Esophagus squamous epithelium (tissue), 5 donors: Measurements from ENCODE around the gene CACTIN. TPM values are rescaled to one million over a fixed set of nuclear protein-coding genes. Genes with fewer than 3 reads are reported as not detected.

ENCODE experiments used
- DNase-seq: peaks from one replicate; lab custom pipeline; 2025; lab: John Stamatoyannopoulos, UW
- H3K27ac ChIP-seq, 4 donors: fragments of 200-600 bp; sonication (generic); one replicate each; pipeline ENCODE4 v1.5.1; 2016 to 2019; ENCODE audit warnings: mild to moderate bottlenecking in 1 of 4
- H3K27me3 ChIP-seq, 4 donors: fragments of 200-600 bp; sonication (generic); 1 replicate in 3 of 4; 2 replicates in 1 of 4; pipeline versions ENCODE4 v1.5.1 to v1.6.0; 2017 to 2021; ENCODE audit warnings: antibody characterized with exemption in 1 of 4
- H3K36me3 ChIP-seq, 3 donors: fragments of 200-600 bp; sonication (generic); one replicate each; pipeline ENCODE4 v1.5.1; 2016 to 2019
- H3K4me1 ChIP-seq, 3 donors: fragments of 200-600 bp; sonication (generic); one replicate each; pipeline ENCODE4 v1.5.1; 2017 to 2019
- H3K4me3 ChIP-seq, 4 donors: fragments of 200-600 bp; sonication (generic); 1 replicate in 3 of 4; 2 replicates in 1 of 4; pipeline ENCODE4 v1.5.1; 2016 to 2019; ENCODE audit warnings: mild to moderate bottlenecking in 2 of 4, moderate library complexity in 1 of 4
- H3K9me3 ChIP-seq, 3 donors: fragments of 200-600 bp; sonication (generic); one replicate each; pipeline ENCODE4 v1.5.1; 2016 to 2019
- POLR2A ChIP-seq, 4 donors: fragments of 450-650 bp; IDR thresholded peaks; one replicate each; pipeline ENCODE4 v1.6.1; 2017; ENCODE audit warnings: antibody characterized with exemption in 4 of 4, mild to moderate bottlenecking in 4 of 4, moderate library complexity in 3 of 4
- WGBS, 2 donors: methylation state at CpG; one replicate each; pipeline ENCODE4 v1.1.5; 2018; 5-methylcytosine and 5-hydroxymethylcytosine counted together
- intact Hi-C: fragments of 100-400 bp; cut with DNase I; formaldehyde crosslinking; loops from one replicate; pipeline ENCODE4 v1.15.0; 2022
- total RNA-seq, 4 donors: library from RNA; depleted of rRNA; stranded (reverse); fragments of >200 nt; gene quantifications; one replicate each; pipeline ENCODE4 v1.1.0, GENCODE V29; 2016
- TF ChIP-seq, protein P1 (sequence below), 6 experiments: fragments of 450-650 bp in 4 of 6; fragments of 200-600 bp in 2 of 6; sonication (generic) in 2 of 6; IDR thresholded peaks; one replicate each; pipeline ENCODE4 v1.5.1; 2016 to 2019; ENCODE audit warnings: antibody characterized with exemption in 6 of 6, mild to moderate bottlenecking in 4 of 6, moderate library complexity in 4 of 6
- donor health status: DM: yes; HTN: yes; CAD: no.

The CACTIN gene
- total RNA-seq, 4 donors from 2014 or later = 15.9 to 26.7 (median 21.3) TPM

DNA sequence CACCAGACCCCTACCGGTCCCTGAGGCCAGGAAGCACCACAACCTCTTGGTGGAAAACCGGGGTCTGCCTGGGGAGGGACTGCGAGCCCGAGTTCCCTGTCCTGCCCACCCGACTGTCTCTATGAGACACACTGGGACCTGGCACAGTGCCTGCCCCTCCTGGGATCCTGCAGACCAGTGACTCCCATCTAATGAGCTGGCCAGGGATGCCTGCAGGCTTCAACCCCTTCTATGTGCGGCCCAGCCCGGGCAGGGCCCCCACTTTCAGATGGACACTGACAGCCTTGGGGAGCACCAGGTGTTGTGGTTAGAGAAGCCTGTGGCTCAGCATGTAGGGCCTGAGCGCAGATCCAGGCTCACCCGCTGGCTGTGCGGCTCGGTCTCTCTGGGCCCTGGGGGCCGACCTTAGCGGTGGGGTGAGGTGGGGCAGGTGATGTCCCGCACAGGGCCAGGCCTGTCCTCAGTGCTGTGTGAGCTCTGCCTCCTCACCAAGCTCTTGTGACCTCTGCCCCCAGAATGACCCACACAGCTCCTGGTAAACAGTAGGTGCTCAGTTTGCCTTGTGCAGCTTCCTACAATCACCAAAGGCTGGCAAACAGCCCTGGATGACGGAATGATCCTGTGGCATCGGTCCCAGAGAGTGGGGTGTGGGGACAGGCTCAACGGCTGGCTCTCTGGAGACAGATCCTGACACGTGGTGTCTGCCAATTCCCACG lies 17.9 kb upstream of the CACTIN start:
- 58% methylated on average over 6 of the region's 19 CpGs; no CpG with 5 or more reads in 1 of the 2 donors for WGBS, 2 donors
- TF ChIP-seq POLR2A (IDR thresholded peaks at IDR 0.05) = no peak
- TF ChIP-seq, protein P1, sequence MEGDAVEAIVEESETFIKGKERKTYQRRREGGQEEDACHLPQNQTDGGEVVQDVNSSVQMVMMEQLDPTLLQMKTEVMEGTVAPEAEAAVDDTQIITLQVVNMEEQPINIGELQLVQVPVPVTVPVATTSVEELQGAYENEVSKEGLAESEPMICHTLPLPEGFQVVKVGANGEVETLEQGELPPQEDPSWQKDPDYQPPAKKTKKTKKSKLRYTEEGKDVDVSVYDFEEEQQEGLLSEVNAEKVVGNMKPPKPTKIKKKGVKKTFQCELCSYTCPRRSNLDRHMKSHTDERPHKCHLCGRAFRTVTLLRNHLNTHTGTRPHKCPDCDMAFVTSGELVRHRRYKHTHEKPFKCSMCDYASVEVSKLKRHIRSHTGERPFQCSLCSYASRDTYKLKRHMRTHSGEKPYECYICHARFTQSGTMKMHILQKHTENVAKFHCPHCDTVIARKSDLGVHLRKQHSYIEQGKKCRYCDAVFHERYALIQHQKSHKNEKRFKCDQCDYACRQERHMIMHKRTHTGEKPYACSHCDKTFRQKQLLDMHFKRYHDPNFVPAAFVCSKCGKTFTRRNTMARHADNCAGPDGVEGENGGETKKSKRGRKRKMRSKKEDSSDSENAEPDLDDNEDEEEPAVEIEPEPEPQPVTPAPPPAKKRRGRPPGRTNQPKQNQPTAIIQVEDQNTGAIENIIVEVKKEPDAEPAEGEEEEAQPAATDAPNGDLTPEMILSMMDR (IDR thresholded peaks at IDR 0.05) = no peak
- intact Hi-C loops = no loop called here
- Histone ChIP-seq H3K27me3 (no peaks in the 10 kb centered on the region), H3K4me1 (peaks cover 0 to 9% (median 4%) of the 10 kb centered on the region in 3 donors), H3K36me3 (peaks cover 0 to 93% (median 4%) of the 10 kb centered on the region in 3 donors), H3K4me3 (no peak overlapping the region), H3K9me3 (no peaks in the 10 kb centered on the region), H3K27ac (no peak overlapping the region)
- no peak for DNase-seq

GRCh38 chr19:3643674-3644313 lies 17.2 kb upstream of the CACTIN start:
- peaks cover 0 to 99% (median 4%) of the 10 kb centered on the region in 3 donors for H3K36me3 ChIP-seq
- H3K9me3 ChIP-seq = no peaks in the 10 kb centered on the region
- peaks cover 0 to 9% (median 4%) of the 10 kb centered on the region in 3 donors for H3K4me1 ChIP-seq
- intact Hi-C loops = no loop called here
- no peak for TF ChIP-seq POLR2A (IDR thresholded peaks at IDR 0.05)
- TF ChIP-seq, protein P1 (IDR thresholded peaks at IDR 0.05) = no peak
- H3K27me3 ChIP-seq = no peaks in the 10 kb centered on the region
- DNase-seq = no peak
- H3K4me3 ChIP-seq = no peak overlapping the region
- H3K27ac ChIP-seq = no peak overlapping the region
- WGBS, 2 donors = 83 to 100% methylated on average over 1 to 8 of the region's 28 CpGs

DNA sequence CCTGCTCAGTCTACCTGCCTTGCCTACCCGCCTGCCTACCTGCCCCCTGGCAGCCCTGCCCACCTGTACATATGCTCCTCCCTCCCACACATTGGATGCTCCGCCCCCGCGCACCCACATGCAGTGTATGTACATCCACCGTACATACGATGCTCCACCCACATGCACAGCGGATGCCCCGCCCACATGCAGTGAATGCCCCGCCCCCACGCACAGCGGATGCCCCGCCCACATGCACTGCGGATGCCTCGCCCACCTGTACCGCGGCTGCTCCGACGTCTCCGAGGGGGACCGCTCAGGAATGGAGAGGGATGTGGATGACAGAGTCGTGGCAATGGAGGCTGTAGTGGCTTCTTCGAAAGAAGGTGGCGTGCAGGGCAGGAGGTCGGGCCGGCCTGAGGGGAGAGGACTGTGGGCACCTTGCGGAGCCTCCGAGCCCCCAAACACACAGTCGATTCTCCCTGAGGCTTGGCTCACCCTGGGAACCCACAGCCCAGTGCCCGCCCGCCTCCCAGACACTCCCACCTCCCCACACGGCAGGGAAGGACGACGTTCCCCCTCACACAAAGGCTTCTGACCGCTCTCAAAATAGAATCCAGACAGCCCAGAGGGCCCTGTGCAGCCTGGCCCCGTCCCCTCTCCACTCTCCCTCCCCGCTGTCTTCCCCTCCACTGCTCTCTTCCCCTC lies 16.5 kb upstream of the CACTIN start:
- intact Hi-C loops = no loop called here
- DNase-seq = no peak
- Histone ChIP-seq H3K36me3 (peaks cover 1 to 99% (median 4%) of the 10 kb centered on the region in 3 donors), H3K27ac (no peak overlapping the region), H3K9me3 (no peaks in the 10 kb centered on the region), H3K27me3 (no peaks in the 10 kb centered on the region), H3K4me3 (no peak overlapping the region), H3K4me1 (peaks cover 0 to 9% (median 4%) of the 10 kb centered on the region in 3 donors)
- TF ChIP-seq POLR2A (IDR thresholded peaks at IDR 0.05) = no peak
- TF ChIP-seq, protein P1 (IDR thresholded peaks at IDR 0.05) = no peak
- WGBS, 2 donors = 88 to 93% methylated on average over 17 to 20 of the region's 36 CpGs

GRCh38 chr19:3642296-3642695 lies 15.7 kb upstream of the CACTIN start:
- TF ChIP-seq, protein P1 (IDR thresholded peaks at IDR 0.05) = no peak
- peaks cover 0 to 9% (median 4%) of the 10 kb centered on the region in 3 donors for H3K4me1 ChIP-seq
- intact Hi-C loops = no loop called here
- WGBS, 2 donors = 80 to 86% methylated on average over 9 to 17 of the region's 17 CpGs
- H3K27ac ChIP-seq = no peak overlapping the region
- H3K36me3 ChIP-seq = peaks cover 4 to 99% (median 7%) of the 10 kb centered on the region in 3 donors
- no peaks in the 10 kb centered on the region for H3K9me3 ChIP-seq
- H3K27me3 ChIP-seq = no peaks in the 10 kb centered on the region
- DNase-seq = no peak
- no peak overlapping the region for H3K4me3 ChIP-seq
